ENCODE measurements around the gene NAV2. TPM values are rescaled to one million over a fixed set of nuclear protein-coding genes. Genes with fewer than 3 reads are reported as not detected.

The NAV2 gene
- total RNA-seq, 1 experiment from 2014 or later, result 46.3 TPM

DNA sequence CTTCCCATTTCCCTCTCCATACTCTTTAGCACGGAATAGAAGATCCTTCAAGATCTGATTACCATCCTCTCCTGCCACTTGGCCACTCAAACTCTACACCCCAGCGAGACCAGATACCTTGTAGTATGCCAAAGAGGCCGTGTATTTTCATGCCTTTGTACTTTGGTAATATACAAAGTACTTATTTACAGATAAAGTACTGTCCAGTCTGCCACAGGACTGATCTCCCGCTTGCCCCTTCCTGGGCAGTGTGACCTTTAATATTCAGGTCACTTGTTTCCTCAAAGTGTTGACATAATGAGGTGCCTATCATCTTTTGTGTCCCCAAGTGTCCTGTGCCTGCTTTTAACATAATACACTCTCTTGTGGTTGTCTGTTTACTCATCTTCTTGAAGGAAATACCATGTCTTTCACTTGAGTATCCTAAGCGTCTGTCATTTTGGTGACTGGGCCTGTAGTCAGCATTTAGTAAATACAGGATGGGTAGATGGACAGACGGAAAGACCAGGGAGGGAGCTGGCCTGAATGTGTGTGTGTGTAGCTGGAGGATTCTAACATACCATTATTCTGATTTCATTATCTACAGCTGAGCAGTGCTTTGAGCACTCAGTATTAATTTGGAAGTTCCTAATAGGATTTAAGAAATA lies 137.4 kb downstream of the NAV2 start:
- H3K79me1 ChIP-seq (ENCODE audit: insufficient read depth, low read depth, low read length, poor library complexity, severe bottlenecking), result no peaks in the 10 kb centered on the region
- Mint-ChIP-seq H3K9me3 (peaks cover 3% of the 10 kb centered on the region in 2 experiments; a peak in 4 of 5 replicates), H3K4me1 (peaks cover 39 to 40% of the 10 kb centered on the region in 2 experiments), H3K27me3 (ENCODE audit: low read depth) (no peaks in the 10 kb centered on the region), H3K36me3 (ENCODE audit: insufficient read depth in 1 of 3, low read depth in 3 of 3) (peaks cover 13 to 33% (median 26%) of the 10 kb centered on the region in 3 experiments), H3K27ac (peak overlapping the region in 1 of 3 experiments; percentile 3; a peak in 1 of 7 replicates), H3K4me3 (no peak overlapping the region)
- no peak overlapping the region for H4K5ac ChIP-seq (ENCODE audit: insufficient read length, low read depth, low read length)
- H3K18ac ChIP-seq (ENCODE audit: insufficient read length, low read depth, low read length), result no peak overlapping the region
- no peak overlapping the region for H2BK5ac ChIP-seq (ENCODE audit: insufficient read length, low read length)
- no peaks in the 10 kb centered on the region for H3K23me2 ChIP-seq (ENCODE audit: insufficient read length, low read depth, low read length, poor library complexity, severe bottlenecking)
- no peak overlapping the region for H4K91ac ChIP-seq (ENCODE audit: insufficient read length, low read depth, low read length)
- no peaks in the 10 kb centered on the region for H4K20me1 ChIP-seq (ENCODE audit: control insufficient read depth, insufficient read depth, insufficient read length)
- no peak overlapping the region for H3T11ph ChIP-seq (ENCODE audit: low read length)
- no peak overlapping the region for H3K9ac ChIP-seq (ENCODE audit: extremely low read depth, insufficient read length, low read length)
- no peak overlapping the region for H4K8ac ChIP-seq (replicated peaks; ENCODE audit: insufficient read length, low read depth, low read length)
- DNase-seq, result no peak
- H3K23ac ChIP-seq (ENCODE audit: insufficient read length, low read depth, low read length), result no peak overlapping the region
- TF ChIP-seq, protein P1, sequence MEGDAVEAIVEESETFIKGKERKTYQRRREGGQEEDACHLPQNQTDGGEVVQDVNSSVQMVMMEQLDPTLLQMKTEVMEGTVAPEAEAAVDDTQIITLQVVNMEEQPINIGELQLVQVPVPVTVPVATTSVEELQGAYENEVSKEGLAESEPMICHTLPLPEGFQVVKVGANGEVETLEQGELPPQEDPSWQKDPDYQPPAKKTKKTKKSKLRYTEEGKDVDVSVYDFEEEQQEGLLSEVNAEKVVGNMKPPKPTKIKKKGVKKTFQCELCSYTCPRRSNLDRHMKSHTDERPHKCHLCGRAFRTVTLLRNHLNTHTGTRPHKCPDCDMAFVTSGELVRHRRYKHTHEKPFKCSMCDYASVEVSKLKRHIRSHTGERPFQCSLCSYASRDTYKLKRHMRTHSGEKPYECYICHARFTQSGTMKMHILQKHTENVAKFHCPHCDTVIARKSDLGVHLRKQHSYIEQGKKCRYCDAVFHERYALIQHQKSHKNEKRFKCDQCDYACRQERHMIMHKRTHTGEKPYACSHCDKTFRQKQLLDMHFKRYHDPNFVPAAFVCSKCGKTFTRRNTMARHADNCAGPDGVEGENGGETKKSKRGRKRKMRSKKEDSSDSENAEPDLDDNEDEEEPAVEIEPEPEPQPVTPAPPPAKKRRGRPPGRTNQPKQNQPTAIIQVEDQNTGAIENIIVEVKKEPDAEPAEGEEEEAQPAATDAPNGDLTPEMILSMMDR (conservative IDR thresholded peaks at IDR 0.05), result no peak
- no peak overlapping the region for H3K27ac ChIP-seq (ENCODE audit: insufficient read length, low read depth, low read length)
- no peak overlapping the region for H3K4ac ChIP-seq (ENCODE audit: low read depth, low read length)
- no peak overlapping the region for H3K4me2 ChIP-seq (ENCODE audit: insufficient read depth, insufficient read length, low read length)
- H2BK20ac ChIP-seq (ENCODE audit: low read depth, low read length, poor library complexity, severe bottlenecking), result no peak overlapping the region
- no peaks in the 10 kb centered on the region for H3K9me3 ChIP-seq (ENCODE audit: control insufficient read depth, low read depth, low read length)
- no peak overlapping the region for H2BK15ac ChIP-seq (ENCODE audit: low read depth, low read length)
- no peak overlapping the region for H2AFZ ChIP-seq (ENCODE audit: low read length)
- no peak overlapping the region for H2BK12ac ChIP-seq (ENCODE audit: insufficient read length, low read depth, low read length)
- H2BK120ac ChIP-seq (ENCODE audit: low read depth, low read length, poor library complexity, severe bottlenecking), result no peak overlapping the region
- no peak overlapping the region for H3K14ac ChIP-seq (ENCODE audit: insufficient read depth, low read length)
- H3K4me1 ChIP-seq (ENCODE audit: insufficient read depth, low read length), result peaks cover 4% of the 10 kb centered on the region; the same call in 1 of the 2 replicates
- WGBS (ENCODE audit: extremely low coverage, insufficient read length, low lambda C conversion rate), result no CpG with 5 or more reads among the region's 6 CpGs
- no peaks in the 10 kb centered on the region for H3K79me2 ChIP-seq (ENCODE audit: insufficient read depth, low read length)
- H2AK5ac ChIP-seq (ENCODE audit: insufficient read length, low read length), result no peak overlapping the region
- H3K56ac ChIP-seq (ENCODE audit: insufficient read length, low read depth, low read length), result no peak overlapping the region
- H3K27me3 ChIP-seq (ENCODE audit: insufficient read depth, low read length), result no peaks in the 10 kb centered on the region
